HEK293 (cell line): ENCODE measurements around the gene BLOC1S5.
A peak's percentile ranks its signal among the peaks of the same experiment; 100 is the strongest.

Experiments
- CTCF ChIA-PET: fragments of 350-600 bp; formaldehyde crosslinking; extraction: SDS; loops from one replicate; lab custom pipeline; 2021; ENCODE audit warnings: antibody characterized with exemption; lab: Yijun Ruan, JAX
- POLR2A ChIA-PET: fragments of 300-600 bp; formaldehyde crosslinking; extraction: SDS; loops from one replicate; lab custom pipeline; 2020; ENCODE audit warnings: antibody characterized with exemption, inconsistent platforms; lab: Yijun Ruan, JAX
- H3K27ac ChIP-seq: fragments of 200-500 bp; sonication (Bioruptor generic); 2 replicates; pipeline ENCODE4 v1.5.1; 2014; ENCODE audit warnings: low read depth, low read length, control low read depth, inconsistent platforms; ENCODE audit errors: extremely low read depth
- H3K36me3 ChIP-seq, 2 experiments: fragments of 200-500 bp in 1 of 2; sonication (Bioruptor generic) in 1 of 2; 1 replicate in 1 of 2; 2 replicates in 1 of 2; pipeline ENCODE4 v1.5.1; 2014 to 2017; ENCODE audit warnings: inconsistent platforms in 2 of 2, low read length in 2 of 2; ENCODE audit not compliant: control insufficient read depth in 2 of 2, insufficient read depth in 1 of 2
- H3K4me1 ChIP-seq: fragments of 200-500 bp; sonication (Bioruptor generic); 2 replicates; pipeline ENCODE4 v1.5.1; 2014; ENCODE audit warnings: mild to moderate bottlenecking, low read length, inconsistent platforms; ENCODE audit not compliant: control insufficient read depth, insufficient read depth
- H3K4me3 ChIP-seq: 2 replicates; pipeline ENCODE4 v1.5.1; 2011; ENCODE audit warnings: low read depth, mild to moderate bottlenecking, control low read depth, low read length, moderate library complexity
- H3K9me3 ChIP-seq: fragments of 200-500 bp; sonication (Bioruptor generic); 2 replicates; pipeline ENCODE4 v1.5.1; 2014; ENCODE audit warnings: low read depth, low read length, inconsistent platforms; ENCODE audit not compliant: control insufficient read depth, insufficient read depth
- ZBTB1 ChIP-seq: fragments of 450-650 bp; formaldehyde crosslinking; IDR thresholded peaks from 2 replicates; pipeline ENCODE4 v1.5.1; 2016; ENCODE audit warnings: missing biosample characterization, missing genetic modification characterization
- ZBTB7A ChIP-seq: fragments of 450-650 bp; formaldehyde crosslinking; IDR thresholded peaks from 2 replicates; pipeline ENCODE4 v1.5.1; 2016; ENCODE audit warnings: low read depth, missing biosample characterization, missing genetic modification characterization
- ZNF132 ChIP-seq: fragments of 450-650 bp; formaldehyde crosslinking; IDR thresholded peaks from 2 replicates; pipeline ENCODE4 v1.5.1; 2017; ENCODE audit warnings: missing biosample characterization, missing genetic modification characterization, borderline replicate concordance
- ZNF174 ChIP-seq: fragments of 450-650 bp; formaldehyde crosslinking; IDR thresholded peaks from 2 replicates; pipeline ENCODE4 v1.5.0; 2017; ENCODE audit warnings: missing biosample characterization, mild to moderate bottlenecking, missing genetic modification characterization
- ZNF274 ChIP-seq, 2 experiments: fragments of 200-500 bp in 1 of 2; fragments of 450-650 bp in 1 of 2; sonication (Bioruptor generic) in 1 of 2; formaldehyde crosslinking in 1 of 2; IDR thresholded peaks; 2 replicates each; pipeline versions ENCODE4 v1.5.1 to v1.6.1; 2014 to 2016; ENCODE audit warnings: borderline replicate concordance in 1 of 2, inconsistent platforms in 1 of 2, low read length in 1 of 2, missing biosample characterization in 1 of 2, missing genetic modification characterization in 1 of 2
- ZNF514 ChIP-seq: fragments of 450-650 bp; formaldehyde crosslinking; IDR thresholded peaks from 2 replicates; pipeline ENCODE4 v1.5.1; 2016; ENCODE audit warnings: missing biosample characterization, missing genetic modification characterization
- ZNF610 ChIP-seq: fragments of 450-650 bp; formaldehyde crosslinking; IDR thresholded peaks from 2 replicates; pipeline ENCODE4 v1.5.1; 2016; ENCODE audit warnings: missing biosample characterization, missing genetic modification characterization, borderline replicate concordance
- ZNF654 ChIP-seq: fragments of 450-650 bp; formaldehyde crosslinking; IDR thresholded peaks from 2 replicates; pipeline ENCODE4 v1.5.1; 2016; ENCODE audit warnings: low read depth, missing biosample characterization, missing genetic modification characterization
- ZNF660 ChIP-seq: fragments of 450-650 bp; IDR thresholded peaks from 2 replicates; pipeline ENCODE4 v1.5.1; 2018; ENCODE audit warnings: missing biosample characterization, mild to moderate bottlenecking, missing genetic modification characterization
- ZNF776 ChIP-seq: fragments of 450-650 bp; formaldehyde crosslinking; IDR thresholded peaks from 2 replicates; pipeline ENCODE4 v1.5.0; 2017; ENCODE audit warnings: missing biosample characterization, missing genetic modification characterization, borderline replicate concordance
- ZNF791 ChIP-seq: fragments of 450-650 bp; formaldehyde crosslinking; IDR thresholded peaks from 2 replicates; pipeline ENCODE4 v1.5.1; 2016; ENCODE audit warnings: missing biosample characterization, missing genetic modification characterization
- ZSCAN23 ChIP-seq: fragments of 450-650 bp; formaldehyde crosslinking; IDR thresholded peaks from 2 replicates; pipeline ENCODE4 v1.5.1; 2016; ENCODE audit warnings: missing biosample characterization, missing genetic modification characterization
- TF ChIP-seq, protein P1 (sequence below): fragments of 450-650 bp; formaldehyde crosslinking; IDR thresholded peaks from 2 replicates; pipeline ENCODE4 v1.5.1; 2016; ENCODE audit warnings: missing biosample characterization, missing genetic modification characterization
- TF ChIP-seq, protein P2 (sequence below): fragments of 450-650 bp; formaldehyde crosslinking; IDR thresholded peaks from 2 replicates; pipeline ENCODE4 v1.5.1; 2016; ENCODE audit warnings: missing biosample characterization, missing genetic modification characterization
- TF ChIP-seq, protein P3 (sequence below): fragments of 450-650 bp; formaldehyde crosslinking; IDR thresholded peaks from 2 replicates; pipeline ENCODE4 v1.5.1; 2017; ENCODE audit warnings: missing biosample characterization, missing genetic modification characterization
- TF ChIP-seq, protein P4 (sequence below): fragments of 450-650 bp; formaldehyde crosslinking; IDR thresholded peaks from 2 replicates; pipeline ENCODE4 v1.5.1; 2016; ENCODE audit warnings: missing biosample characterization, missing genetic modification characterization

BLOC1S5 gene

DNA sequence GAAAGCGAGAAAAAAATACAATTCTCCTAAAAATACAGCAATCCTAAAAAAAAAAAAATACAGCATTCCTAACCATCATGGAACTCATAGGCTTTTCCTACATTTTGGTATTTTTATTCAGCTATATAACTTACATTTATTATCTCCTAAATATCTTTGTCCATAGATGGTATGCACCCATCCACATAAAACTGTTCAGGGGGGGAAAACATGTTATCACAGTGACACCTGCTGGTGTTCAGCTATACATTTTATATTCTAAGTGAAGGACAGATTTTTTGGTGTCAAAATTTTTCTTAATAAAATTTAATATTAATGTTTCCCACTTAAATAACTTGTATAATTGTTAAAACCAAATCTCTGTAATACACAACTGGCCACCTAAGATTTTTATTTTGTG lies 58.0 kb downstream of the BLOC1S5 start:
- Histone ChIP-seq H3K36me3 (no peaks in the 10 kb centered on the region; a peak in 1 of 3 replicates), H3K9me3 (no peaks in the 10 kb centered on the region), H3K4me1 (no peaks in the 10 kb centered on the region), H3K4me3 (no peak overlapping the region)
- POLR2A ChIA-PET: interaction anchor here (0.6 to 1.2 kb wide), 4 partner anchors 18 to 116 kb away, joined by 3 read pairs; no protein-coding TSS in a partner anchor
- TF ChIP-seq ZNF660 (peak; percentile 78), ZBTB7A (tag by site-specific recombination) (no peak), ZNF654 (peak; percentile 69)
- TF ChIP-seq, protein P1, sequence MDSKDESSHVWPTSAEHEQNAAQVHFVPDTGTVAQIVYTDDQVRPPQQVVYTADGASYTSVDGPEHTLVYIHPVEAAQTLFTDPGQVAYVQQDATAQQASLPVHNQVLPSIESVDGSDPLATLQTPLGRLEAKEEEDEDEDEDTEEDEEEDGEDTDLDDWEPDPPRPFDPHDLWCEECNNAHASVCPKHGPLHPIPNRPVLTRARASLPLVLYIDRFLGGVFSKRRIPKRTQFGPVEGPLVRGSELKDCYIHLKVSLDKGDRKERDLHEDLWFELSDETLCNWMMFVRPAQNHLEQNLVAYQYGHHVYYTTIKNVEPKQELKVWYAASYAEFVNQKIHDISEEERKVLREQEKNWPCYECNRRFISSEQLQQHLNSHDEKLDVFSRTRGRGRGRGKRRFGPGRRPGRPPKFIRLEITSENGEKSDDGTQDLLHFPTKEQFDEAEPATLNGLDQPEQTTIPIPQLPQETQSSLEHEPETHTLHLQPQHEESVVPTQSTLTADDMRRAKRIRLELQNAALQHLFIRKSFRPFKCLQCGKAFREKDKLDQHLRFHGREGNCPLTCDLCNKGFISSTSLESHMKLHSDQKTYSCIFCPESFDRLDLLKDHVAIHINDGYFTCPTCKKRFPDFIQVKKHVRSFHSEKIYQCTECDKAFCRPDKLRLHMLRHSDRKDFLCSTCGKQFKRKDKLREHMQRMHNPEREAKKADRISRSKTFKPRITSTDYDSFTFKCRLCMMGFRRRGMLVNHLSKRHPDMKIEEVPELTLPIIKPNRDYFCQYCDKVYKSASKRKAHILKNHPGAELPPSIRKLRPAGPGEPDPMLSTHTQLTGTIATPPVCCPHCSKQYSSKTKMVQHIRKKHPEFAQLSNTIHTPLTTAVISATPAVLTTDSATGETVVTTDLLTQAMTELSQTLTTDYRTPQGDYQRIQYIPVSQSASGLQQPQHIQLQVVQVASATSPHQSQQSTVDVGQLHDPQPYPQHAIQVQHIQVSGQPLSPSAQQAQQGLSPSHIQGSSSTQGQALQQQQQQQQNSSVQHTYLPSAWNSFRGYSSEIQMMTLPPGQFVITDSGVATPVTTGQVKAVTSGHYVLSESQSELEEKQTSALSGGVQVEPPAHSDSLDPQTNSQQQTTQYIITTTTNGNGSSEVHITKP: peak; percentile 51; the same call in 1 of the 2 replicates
- TF ChIP-seq, protein P2, sequence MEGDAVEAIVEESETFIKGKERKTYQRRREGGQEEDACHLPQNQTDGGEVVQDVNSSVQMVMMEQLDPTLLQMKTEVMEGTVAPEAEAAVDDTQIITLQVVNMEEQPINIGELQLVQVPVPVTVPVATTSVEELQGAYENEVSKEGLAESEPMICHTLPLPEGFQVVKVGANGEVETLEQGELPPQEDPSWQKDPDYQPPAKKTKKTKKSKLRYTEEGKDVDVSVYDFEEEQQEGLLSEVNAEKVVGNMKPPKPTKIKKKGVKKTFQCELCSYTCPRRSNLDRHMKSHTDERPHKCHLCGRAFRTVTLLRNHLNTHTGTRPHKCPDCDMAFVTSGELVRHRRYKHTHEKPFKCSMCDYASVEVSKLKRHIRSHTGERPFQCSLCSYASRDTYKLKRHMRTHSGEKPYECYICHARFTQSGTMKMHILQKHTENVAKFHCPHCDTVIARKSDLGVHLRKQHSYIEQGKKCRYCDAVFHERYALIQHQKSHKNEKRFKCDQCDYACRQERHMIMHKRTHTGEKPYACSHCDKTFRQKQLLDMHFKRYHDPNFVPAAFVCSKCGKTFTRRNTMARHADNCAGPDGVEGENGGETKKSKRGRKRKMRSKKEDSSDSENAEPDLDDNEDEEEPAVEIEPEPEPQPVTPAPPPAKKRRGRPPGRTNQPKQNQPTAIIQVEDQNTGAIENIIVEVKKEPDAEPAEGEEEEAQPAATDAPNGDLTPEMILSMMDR: peak; percentile 34; the same call in 1 of the 2 replicates
- TF ChIP-seq, all 188 proteins: peak for 4
- CTCF ChIA-PET: interaction anchor here (0.6 to 4.5 kb wide), 36 partner anchors 9 to 869 kb away, joined by 3 to 75 read pairs (median 4); no protein-coding TSS in a partner anchor
- no peak overlapping the region for H3K27ac ChIP-seq

DNA sequence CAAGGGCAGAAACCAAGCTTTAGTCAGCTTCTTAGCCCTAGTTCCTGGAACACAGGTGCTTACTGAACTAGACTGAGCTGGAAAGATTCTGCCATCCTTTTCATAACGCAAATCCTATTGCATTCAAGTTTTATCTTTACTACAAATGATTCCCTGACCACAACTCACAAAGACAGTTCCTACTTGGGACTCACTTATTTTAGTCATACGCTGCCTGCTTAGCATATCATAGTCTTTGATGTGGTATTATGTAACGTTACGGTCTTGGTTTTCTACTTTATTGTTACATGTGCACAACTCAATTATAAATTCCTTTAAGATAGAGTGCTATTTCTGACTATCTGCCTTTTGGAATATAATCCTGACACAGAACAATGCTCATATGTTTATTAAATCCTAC lies 59.1 kb downstream of the BLOC1S5 start:
- no peaks in the 10 kb centered on the region; a peak in 1 of 3 replicates for H3K36me3 ChIP-seq
- H3K4me1 ChIP-seq: no peaks in the 10 kb centered on the region
- H3K9me3 ChIP-seq: no peaks in the 10 kb centered on the region
- ChIA-PET CTCF (interaction anchor here (0.6 to 4.5 kb wide), 13 partner anchors 10 to 1132 kb away, joined by 3 to 75 read pairs (median 5); partner anchors contain the start of gene BLOC1S5), POLR2A (interaction anchor here (0.7 kb wide), 1 partner anchor 190 kb away, joined by 3 read pairs; no protein-coding TSS in a partner anchor)
- TF ChIP-seq ZBTB1 (tag by site-specific recombination) (no peak), ZNF132 (tag by site-specific recombination) (no peak), ZNF776 (tag by site-specific recombination) (no peak), ZNF514 (no peak), ZNF174 (tag by site-specific recombination) (no peak), ZNF274 (IDR thresholded peaks at IDR 0.05; ENCODE audit: low read length) (no peak), ZNF274 (tag by site-specific recombination; IDR thresholded peaks at IDR 0.05; ENCODE audit: borderline replicate concordance) (no peak), ZSCAN23 (tag by site-specific recombination) (no peak), ZNF610 (tag by site-specific recombination) (no peak), ZNF791 (tag by site-specific recombination) (no peak)
- TF ChIP-seq, protein P3, sequence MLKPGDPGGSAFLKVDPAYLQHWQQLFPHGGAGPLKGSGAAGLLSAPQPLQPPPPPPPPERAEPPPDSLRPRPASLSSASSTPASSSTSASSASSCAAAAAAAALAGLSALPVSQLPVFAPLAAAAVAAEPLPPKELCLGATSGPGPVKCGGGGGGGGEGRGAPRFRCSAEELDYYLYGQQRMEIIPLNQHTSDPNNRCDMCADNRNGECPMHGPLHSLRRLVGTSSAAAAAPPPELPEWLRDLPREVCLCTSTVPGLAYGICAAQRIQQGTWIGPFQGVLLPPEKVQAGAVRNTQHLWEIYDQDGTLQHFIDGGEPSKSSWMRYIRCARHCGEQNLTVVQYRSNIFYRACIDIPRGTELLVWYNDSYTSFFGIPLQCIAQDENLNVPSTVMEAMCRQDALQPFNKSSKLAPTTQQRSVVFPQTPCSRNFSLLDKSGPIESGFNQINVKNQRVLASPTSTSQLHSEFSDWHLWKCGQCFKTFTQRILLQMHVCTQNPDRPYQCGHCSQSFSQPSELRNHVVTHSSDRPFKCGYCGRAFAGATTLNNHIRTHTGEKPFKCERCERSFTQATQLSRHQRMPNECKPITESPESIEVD (tag by site-specific recombination): no peak
- TF ChIP-seq, protein P4, sequence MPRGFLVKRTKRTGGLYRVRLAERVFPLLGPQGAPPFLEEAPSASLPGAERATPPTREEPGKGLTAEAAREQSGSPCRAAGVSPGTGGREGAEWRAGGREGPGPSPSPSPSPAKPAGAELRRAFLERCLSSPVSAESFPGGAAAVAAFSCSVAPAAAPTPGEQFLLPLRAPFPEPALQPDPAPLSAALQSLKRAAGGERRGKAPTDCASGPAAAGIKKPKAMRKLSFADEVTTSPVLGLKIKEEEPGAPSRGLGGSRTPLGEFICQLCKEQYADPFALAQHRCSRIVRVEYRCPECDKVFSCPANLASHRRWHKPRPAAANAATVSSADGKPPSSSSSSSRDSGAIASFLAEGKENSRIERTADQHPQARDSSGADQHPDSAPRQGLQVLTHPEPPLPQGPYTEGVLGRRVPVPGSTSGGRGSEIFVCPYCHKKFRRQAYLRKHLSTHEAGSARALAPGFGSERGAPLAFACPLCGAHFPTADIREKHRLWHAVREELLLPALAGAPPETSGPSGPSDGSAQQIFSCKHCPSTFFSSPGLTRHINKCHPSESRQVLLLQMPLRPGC (tag by site-specific recombination): no peak
- TF ChIP-seq, all 188 proteins: peak for 0
- no peak overlapping the region for H3K27ac ChIP-seq
- no peak overlapping the region for H3K4me3 ChIP-seq
